Subcutaneous adipose tissue (tissue), 4 donors: Measurements from ENCODE around the gene RASSF4. TPM values are rescaled to one million over a fixed set of nuclear protein-coding genes. Genes with fewer than 3 reads are reported as not detected.

Source experiments
- CTCF ChIP-seq: fragments of 450-650 bp; IDR thresholded peaks from one replicate; pipeline ENCODE4 v1.5.1; 2016; ENCODE audit warnings: low read depth, mild to moderate bottlenecking, control low read depth, antibody characterized with exemption, moderate library complexity
- total RNA-seq, 4 donors: library from RNA; depleted of rRNA; stranded (reverse); fragments of >200 nt; gene quantifications; one replicate each; pipeline ENCODE4 v1.1.0, GENCODE V29; 2016

Gene RASSF4
- total RNA-seq, 4 donors from 2014 or later: 81.0 to 346 (median 156) TPM

DNA sequence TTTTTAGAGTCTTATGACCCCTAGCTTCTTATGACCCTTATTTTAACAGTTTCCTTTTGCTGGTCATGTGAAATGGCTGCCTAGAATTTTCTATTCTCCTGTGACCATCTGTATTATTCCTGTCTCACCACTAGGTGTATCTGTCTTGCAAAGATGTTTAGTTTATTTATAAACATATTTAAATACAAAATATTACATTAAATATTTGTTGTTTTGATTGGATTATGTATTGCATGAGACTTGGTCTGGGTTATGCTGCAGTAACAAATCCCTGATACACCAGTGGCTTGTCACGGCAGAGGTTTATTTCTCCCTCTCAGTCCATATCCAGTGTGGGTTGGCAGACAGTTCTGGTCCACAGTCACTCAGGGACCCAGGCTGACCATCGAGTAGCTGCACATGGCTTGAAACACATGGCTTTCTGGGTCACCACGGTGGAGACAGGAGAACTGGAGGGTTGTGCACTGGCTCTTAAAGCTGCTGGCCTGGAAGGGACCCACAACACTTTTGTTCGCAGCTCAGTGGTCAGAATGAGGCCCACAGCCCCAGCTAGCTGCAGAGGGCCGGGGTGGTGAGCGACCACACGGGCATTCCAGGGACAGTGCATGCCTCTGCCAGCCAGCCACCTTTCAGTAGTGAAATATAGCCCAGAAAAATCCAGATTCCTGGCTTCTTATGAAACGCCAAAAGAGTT, 7.4 kb downstream of the RASSF4 start:
- TF ChIP-seq CTCF: no peak

DNA sequence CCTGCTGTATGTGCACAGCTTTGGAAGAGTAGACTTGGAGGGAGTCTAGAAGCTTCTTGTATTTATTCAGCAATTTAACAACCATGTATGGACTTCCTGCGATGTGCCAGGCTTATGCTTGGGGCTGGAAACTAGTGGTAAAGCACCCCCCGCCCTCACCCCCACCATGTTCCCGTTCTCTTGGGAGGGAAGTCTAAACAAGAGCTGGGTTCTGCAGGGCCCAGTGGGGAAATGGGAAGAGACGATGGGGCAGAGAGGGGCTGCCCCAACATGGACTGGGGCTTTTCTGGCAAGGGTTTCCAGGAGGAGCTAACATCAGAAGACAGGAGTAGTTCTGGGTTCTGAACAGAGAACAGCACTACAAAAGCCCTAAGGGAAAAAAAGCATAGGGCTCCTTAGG, 8.0 kb downstream of the RASSF4 start:
- no peak for TF ChIP-seq CTCF

DNA sequence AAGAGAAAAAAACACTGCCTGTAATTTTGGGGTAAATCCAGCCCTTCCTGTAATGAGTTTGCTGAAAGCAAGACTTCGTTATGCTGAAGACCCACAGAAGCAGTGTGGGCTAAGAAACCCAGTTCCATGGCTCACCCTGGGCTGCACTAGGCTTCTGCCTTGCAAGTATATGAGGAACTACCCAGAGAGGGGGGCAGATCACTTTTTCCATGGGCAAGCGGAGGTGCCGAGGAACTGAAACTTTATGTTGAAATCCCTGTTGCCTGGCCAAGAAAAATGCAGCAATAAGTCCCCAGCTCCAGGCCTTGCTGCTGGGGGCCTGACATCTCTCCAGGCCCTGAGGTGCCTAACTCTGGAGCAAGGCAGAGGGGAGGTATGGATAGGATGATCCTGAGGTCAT, 8.5 kb downstream of the RASSF4 start:
- TF ChIP-seq CTCF: no peak

DNA sequence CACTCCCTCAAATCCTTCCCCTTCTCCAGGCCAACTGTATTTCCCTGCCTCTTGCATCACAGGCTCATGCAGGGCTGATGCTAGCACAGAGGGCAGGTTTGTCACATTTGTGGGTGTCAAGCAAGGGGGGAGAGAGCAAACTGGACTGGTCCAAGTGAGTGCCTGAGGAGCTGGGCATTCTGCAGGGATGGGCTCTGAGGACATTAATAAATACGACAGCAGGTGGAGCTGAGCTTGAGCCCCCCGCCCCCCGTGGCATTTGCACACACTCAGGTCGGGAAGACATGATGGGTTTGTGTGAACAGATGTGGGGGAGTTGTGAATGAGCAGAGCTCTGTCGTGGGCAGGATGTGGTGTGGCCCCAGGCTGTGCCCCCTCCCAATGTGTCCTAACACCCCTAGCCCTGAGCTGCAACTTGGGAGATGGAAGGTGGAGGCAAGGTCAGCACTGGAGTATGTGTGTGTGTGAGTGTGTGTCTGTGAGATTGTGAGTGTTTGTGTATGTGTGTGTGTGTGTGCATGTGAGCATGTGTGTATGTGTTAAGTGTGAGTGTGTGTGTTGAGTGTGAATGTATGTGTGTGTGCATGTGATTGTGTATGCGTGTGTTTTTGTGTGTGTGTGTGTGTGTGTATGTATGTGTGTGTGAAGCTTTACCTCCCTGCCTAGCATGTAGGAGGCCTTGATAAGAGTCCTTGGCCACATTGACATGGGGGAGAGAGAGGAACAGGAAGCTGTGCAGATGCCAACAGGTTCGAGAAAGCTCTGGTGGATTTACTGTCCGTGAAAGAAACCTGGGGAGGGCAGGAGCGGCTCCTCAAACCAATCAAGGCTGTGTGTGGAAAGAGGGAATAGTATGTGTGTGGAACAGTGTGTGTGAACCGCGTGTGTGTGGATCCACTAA, 9.1 kb downstream of the RASSF4 start:
- TF ChIP-seq CTCF: no peak

DNA sequence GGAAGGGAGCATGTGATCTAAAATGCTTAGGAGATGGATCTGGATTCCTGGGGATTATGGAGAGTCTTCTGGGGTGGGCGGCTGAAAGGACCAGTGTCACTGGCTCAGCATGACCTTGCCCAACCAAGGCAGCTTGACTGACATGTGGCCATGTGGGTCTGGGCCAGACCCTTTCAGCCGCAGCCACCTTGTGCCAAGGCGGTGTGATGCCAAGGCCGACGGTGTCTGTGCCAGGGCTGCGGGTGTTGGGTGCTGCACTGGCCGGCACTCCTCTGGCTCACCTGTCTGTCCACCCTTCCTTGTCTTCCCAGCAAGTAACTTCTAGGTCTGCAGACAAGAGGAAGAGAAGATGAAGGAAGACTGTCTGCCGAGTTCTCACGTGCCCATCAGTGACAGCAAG, 10.3 kb downstream of the RASSF4 start:
- no peak for TF ChIP-seq CTCF

GRCh38 chr10:44970812-44971395, 11.3 kb downstream of the RASSF4 start:
- no peak for TF ChIP-seq CTCF

DNA sequence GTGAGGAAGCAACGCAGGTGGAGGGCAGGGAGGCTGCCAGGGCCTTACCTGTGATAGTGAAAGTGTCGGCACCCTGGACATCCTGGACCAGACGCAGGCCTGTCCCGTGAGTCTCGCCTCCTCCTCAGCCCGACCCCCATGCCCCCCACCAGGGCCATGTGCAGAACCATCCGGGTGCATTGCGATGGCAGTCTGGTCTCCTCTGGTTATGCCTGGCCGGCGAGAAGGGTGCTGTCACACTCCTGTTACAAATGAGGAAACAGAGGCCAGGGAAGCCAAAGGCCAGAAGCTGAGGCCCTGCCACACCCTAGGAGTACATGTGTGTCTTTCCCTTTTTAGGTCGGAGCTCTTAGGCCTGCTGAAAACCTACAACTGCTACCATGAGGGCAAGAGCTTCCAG, 11.8 kb downstream of the RASSF4 start:
- TF ChIP-seq CTCF: no peak
